ENCODE data around the gene PTBP2.
"Not testable (repeated sequence)": the region's sequence is repeated elsewhere in the genome, so short reads cannot be mapped to it uniquely, and the experiment has no call there.

The PTBP2 gene

GRCh38 chr1:96727860-96728259 is 6.3 kb downstream of the PTBP2 start:
- in situ Hi-C loops (cut with HindIII; ENCODE audit: low sequenced_read_pairs), result no loop called here

GRCh38 chr1:96730574-96731298 is 9.2 kb downstream of the PTBP2 start:
- in situ Hi-C loops (cut with HindIII; ENCODE audit: low sequenced_read_pairs), result no loop called here

- in situ Hi-C loops (cut with HindIII; ENCODE audit: low sequenced_read_pairs), result no loop called here
Measured at GRCh38 chr1:96741335-96741734, 19.8 kb downstream of the PTBP2 start.

DNA sequence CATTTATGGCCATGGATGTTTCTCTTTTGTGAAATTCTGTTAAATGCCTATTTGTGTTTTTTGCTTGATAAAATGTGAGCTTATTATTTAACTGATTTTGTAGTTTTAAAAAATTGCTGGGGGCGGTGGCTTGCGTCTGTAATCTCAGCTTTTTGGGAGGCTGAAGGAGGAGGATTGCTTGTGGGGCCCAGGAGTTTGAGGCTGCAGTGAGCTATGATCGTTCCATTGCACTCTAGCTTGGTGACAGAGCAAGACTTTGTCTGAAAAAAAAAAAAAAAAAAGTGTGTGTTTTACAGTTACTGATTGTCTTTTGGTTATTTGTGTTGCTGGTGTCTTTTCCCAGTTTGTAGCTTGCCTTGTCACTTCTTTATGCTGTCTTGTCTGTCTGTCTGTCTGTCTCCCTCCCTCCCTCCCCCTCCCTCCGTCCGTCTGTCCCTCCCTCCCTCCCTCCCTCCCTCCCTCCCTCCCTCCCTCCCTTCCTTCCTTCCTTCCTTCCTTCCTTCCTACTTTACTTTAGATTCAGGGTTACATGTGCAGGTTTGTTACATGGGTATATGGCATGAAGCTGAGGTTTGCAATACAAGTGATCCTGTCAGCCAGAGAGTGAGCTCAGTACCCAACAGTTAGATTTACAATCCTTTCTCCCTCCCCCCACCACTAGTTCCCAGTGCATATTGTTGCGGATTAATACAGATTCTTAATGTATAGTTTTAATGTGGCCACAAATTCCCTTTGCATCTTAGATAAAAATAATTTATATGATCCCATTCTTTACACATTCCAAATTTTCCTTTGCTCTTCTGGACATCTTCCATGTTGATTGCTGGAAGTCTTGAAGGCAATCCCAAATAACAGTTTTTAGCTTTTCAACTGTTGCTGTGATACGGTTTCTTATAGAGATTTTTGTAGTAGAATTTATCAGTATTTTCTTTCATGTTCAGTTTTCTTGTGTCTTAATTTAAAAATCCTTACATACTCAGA is 25.1 kb downstream of the PTBP2 start:
- in situ Hi-C loops (cut with HindIII; ENCODE audit: low sequenced_read_pairs), result no loop called here

DNA sequence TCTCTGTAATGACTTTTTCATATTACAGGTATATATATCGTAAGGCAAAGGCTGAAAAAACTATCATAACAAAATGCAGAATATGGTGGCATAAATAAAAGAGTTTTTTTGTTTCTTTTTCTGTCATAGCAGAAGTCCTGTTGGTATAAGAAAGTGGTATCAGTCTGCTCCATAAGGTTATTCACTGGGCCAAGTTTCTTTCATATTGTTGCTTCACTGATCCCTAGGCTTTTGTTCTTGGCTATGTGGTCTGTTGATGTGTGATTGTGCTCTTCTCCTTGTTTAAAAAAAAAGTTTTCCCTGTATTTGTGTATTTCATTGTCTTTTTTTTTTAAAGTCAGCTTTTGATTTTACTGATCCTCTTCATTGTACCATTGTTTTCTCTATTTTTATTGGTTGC is 26.0 kb downstream of the PTBP2 start:
- in situ Hi-C loops (cut with HindIII; ENCODE audit: low sequenced_read_pairs), result no loop called here

GRCh38 chr1:96748078-96748477 is 26.5 kb downstream of the PTBP2 start:
- in situ Hi-C loops (cut with HindIII; ENCODE audit: low sequenced_read_pairs), result no loop called here

DNA sequence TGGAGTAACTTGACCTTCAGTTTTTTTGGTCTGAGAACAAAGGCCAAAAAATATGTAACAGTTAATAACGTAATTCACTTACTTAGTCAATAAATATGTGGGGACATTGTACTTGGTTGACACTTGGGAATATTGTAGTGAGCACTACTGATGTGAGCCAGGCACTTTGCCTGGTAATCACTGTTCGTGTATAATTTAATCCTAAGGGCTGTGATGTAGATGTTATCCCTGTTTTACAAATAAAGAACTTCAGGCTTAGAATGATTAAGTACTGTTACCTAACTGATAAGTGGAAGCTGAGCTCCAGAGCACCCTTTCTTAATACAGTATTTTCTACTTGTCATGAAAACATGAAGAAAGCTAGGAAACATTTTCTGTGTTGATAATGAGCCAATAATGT is 28.0 kb downstream of the PTBP2 start:
- in situ Hi-C loops (cut with HindIII; ENCODE audit: low sequenced_read_pairs), result no loop called here

DNA sequence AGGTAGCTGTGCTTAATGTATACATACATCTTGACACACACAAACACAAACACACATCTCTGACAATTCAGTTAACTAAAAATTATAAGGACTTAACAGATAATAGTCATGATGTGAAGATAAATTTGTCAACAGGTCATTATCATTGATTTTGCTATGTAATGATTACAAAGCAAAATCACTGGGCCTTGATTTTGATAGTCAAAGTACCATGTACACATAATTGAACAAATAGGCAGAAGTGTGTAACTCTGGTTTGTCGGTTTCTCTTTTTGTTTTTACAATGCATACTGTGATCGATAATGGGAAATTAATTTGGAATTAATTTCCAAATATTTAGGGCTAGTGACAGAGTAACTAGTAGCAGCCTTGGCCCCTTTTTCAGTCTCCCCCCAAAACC is 30.8 kb downstream of the PTBP2 start:
- in situ Hi-C loops (cut with HindIII; ENCODE audit: low sequenced_read_pairs), result no loop called here

GRCh38 chr1:96756789-96757188 is 35.2 kb downstream of the PTBP2 start:
- in situ Hi-C loops (cut with HindIII; ENCODE audit: low sequenced_read_pairs), result no loop called here

DNA sequence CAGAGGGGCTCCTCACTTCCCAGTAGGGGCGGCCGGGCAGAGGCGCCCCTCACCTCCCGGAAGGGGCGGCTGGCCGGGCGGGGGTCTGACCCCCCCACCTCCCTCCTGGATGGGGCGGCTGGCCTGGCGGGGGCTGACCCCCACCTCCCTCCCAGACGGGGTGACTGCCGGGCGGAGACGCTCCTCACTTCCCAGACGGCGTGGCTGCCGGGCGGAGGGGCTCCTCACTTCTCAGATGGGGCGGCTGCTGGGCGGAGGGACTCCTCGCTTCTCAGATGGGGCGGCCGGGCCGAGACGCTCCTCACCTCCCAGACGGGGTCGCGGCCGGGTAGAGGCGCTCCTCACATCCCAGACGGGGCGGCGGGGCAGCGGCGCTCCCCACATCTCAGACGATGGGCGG is 41.0 kb downstream of the PTBP2 start:
- in situ Hi-C loops (cut with HindIII; ENCODE audit: low sequenced_read_pairs), result not testable (repeated sequence)

GRCh38 chr1:96763514-96763913 is 41.9 kb downstream of the PTBP2 start:
- in situ Hi-C loops (cut with HindIII; ENCODE audit: low sequenced_read_pairs), result no loop called here

DNA sequence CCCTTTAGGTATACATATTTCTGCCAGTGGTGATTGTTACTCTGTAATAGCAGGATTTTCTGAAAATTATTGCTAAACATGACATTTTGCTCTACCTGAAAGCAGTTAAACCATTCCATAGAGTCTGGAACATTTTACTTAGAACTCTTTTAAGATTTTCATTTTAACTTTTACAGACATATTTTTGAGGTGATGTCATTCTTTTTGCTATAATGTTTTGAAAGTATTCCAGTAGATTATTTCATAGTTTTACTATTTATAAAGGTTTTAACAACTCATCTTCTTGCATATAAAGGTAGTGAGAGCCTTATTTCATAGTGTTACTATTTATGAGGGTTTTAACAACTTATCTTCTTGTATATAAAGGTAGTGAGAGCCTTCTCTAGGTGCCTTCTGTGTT is 42.9 kb downstream of the PTBP2 start:
- in situ Hi-C loops (cut with HindIII; ENCODE audit: low sequenced_read_pairs), result no loop called here

- in situ Hi-C loops (cut with HindIII; ENCODE audit: low sequenced_read_pairs), result no loop called here
Measured at GRCh38 chr1:96771847-96772246, 50.3 kb downstream of the PTBP2 start.

DNA sequence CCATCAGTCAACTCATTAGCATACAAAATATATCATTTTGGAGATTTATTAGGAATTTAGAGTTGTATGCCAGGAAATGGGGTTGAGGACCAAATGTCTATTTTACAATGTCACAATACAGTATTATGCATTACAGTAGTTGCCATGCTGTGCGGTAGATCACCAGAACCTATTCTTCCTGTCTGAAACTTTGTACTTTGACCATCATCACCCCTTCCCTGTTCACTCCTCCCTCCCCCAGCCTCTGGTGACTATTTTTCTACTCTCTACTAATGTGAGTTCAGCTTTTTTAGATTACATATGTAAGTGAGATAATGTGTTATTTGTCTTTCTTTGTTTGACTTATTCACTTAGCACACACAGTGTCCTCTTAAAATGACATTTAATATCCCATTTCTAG is 50.8 kb downstream of the PTBP2 start:
- in situ Hi-C loops (cut with HindIII; ENCODE audit: low sequenced_read_pairs), result no loop called here

DNA sequence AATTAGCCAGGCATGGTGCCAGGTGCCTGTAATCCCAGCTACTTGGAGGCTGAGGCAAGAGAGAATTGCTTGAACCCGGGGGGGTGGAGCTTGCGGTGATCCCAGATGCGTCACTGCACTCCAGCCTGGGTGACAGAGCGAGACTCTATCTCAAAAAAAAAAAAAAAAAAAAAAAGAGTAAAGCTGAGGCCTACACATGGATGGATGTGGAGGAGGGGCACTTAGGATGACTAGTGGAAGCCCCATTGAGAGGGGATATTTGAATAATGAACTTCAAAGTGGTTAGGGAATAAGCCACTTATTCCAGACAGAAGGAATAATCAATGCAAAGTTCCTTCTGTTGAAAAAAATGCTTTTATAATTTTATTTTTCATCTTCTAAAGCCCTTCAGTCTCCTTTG is 51.4 kb downstream of the PTBP2 start:
- in situ Hi-C loops (cut with HindIII; ENCODE audit: low sequenced_read_pairs), result no loop called here

- in situ Hi-C loops (cut with HindIII; ENCODE audit: low sequenced_read_pairs), result no loop called here
Measured at GRCh38 chr1:96782206-96782605, 60.6 kb downstream of the PTBP2 start.

DNA sequence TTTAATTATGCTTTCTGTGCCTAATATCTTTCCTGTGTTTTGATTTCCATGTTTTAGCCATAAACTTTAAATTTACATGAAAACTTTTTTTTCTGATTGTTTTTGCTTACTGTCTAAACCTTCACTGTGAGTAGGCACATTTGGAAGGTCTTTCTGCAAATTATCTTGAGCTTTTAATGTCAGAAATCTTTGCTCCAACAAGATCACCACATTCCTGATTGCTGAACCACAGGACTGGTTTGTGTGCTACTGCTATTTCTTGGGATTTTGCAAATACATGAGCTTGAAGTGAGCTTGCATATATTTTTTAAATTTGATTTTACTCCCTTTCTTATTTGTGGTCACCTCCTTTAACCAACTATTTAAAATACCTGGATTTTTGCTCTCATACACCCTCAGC is 61.3 kb downstream of the PTBP2 start:
- in situ Hi-C loops (cut with HindIII; ENCODE audit: low sequenced_read_pairs), result no loop called here

GRCh38 chr1:96790599-96790998 is 69.0 kb downstream of the PTBP2 start:
- in situ Hi-C loops (cut with HindIII; ENCODE audit: low sequenced_read_pairs), result no loop called here

DNA sequence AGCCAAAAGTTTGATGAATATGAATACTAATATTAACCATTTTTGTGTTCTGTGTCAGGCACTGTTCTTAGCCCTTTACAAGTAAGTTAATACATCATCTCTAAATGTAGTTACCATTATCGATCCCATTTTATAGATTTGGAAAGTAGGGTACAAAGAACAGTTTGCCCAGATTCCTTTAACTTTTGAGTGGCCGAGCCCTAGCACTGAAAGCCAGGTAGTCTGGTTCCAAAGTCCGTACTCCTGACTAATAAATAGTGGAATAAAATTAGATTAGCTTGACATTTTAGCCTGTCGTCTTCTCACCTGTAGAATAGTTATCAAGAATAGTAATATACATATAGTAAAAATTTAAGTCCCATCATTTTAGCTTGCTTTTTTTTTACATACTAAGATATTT is 70.6 kb downstream of the PTBP2 start:
- in situ Hi-C loops (cut with HindIII; ENCODE audit: low sequenced_read_pairs), result no loop called here

- in situ Hi-C loops (cut with HindIII; ENCODE audit: low sequenced_read_pairs), result not testable (repeated sequence)
Measured at GRCh38 chr1:96801696-96802095, 80.1 kb downstream of the PTBP2 start.

DNA sequence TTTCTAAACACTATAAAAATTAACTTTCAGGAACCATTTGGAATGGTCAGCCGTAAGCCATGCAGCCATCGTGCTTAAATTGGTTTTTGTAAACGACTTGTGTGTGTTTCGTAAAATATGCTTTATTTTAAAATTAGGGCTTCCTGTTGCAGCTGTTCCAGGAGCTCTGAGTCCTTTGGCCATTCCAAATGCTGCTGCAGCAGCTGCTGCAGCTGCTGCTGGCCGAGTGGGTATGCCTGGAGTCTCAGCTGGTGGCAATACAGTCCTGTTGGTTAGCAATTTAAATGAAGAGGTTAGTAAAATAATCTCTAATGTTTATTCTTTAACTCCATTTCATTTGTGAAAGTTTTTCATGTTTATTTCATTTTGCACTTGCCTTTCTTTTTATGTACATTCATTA is 83.1 kb downstream of the PTBP2 start:
- in situ Hi-C loops (cut with HindIII; ENCODE audit: low sequenced_read_pairs), result no loop called here

GRCh38 chr1:96808191-96808590 is 86.6 kb downstream of the PTBP2 start:
- in situ Hi-C loops (cut with HindIII; ENCODE audit: low sequenced_read_pairs), result no loop called here

Data from DLD1 (cell line).